ENCODE data around the gene FRMD5.

Gene FRMD5

GRCh38 chr15:44159492-44159891 lies 35.6 kb downstream of the FRMD5 start:
- no peak for DNase-seq

GRCh38 chr15:44158111-44158510 lies 37.0 kb downstream of the FRMD5 start:
- DNase-seq, result no peak

GRCh38 chr15:44157679-44158078 lies 37.4 kb downstream of the FRMD5 start:
- DNase-seq, result no peak

GRCh38 chr15:44153352-44153751 lies 41.7 kb downstream of the FRMD5 start:
- no peak for DNase-seq

GRCh38 chr15:44149224-44149623 lies 45.8 kb downstream of the FRMD5 start:
- DNase-seq, result no peak

- no peak for DNase-seq
These were observed 46.5 kb downstream of the FRMD5 start for GRCh38 chr15:44148580-44148979.

GRCh38 chr15:44147636-44148035 lies 47.4 kb downstream of the FRMD5 start:
- DNase-seq, result no peak

GRCh38 chr15:44145495-44145894 lies 49.6 kb downstream of the FRMD5 start:
- no peak for DNase-seq

GRCh38 chr15:44144992-44145391 lies 50.1 kb downstream of the FRMD5 start:
- DNase-seq, result no peak

GRCh38 chr15:44144184-44144583 lies 50.9 kb downstream of the FRMD5 start:
- no peak for DNase-seq

GRCh38 chr15:44137750-44138149 lies 57.3 kb downstream of the FRMD5 start:
- no peak for DNase-seq

- no peak for DNase-seq
These were observed 58.0 kb downstream of the FRMD5 start for GRCh38 chr15:44136991-44137477.

GRCh38 chr15:44132057-44132456 lies 63.0 kb downstream of the FRMD5 start:
- no peak for DNase-seq

GRCh38 chr15:44130778-44131177 lies 64.3 kb downstream of the FRMD5 start:
- no peak for DNase-seq

- DNase-seq, result no peak
These were observed 65.2 kb downstream of the FRMD5 start for GRCh38 chr15:44129911-44130310.

GRCh38 chr15:44128443-44128842 lies 66.6 kb downstream of the FRMD5 start:
- no peak for DNase-seq

GRCh38 chr15:44125879-44126278 lies 69.2 kb downstream of the FRMD5 start:
- DNase-seq, result no peak

GRCh38 chr15:44102675-44103254 lies 92.3 kb downstream of the FRMD5 start:
- DNase-seq, result no peak

GRCh38 chr15:44101944-44102343 lies 93.1 kb downstream of the FRMD5 start:
- no peak for DNase-seq

- no peak for DNase-seq
These were observed 93.8 kb downstream of the FRMD5 start for GRCh38 chr15:44101286-44101685.

GRCh38 chr15:44099671-44100070 lies 95.4 kb downstream of the FRMD5 start:
- no peak for DNase-seq

- DNase-seq, result no peak
These were observed 97.5 kb downstream of the FRMD5 start for GRCh38 chr15:44097552-44097951.

- DNase-seq, result no peak
These were observed 98.5 kb downstream of the FRMD5 start for GRCh38 chr15:44096596-44096995.

- no peak for DNase-seq
These were observed 100.3 kb downstream of the FRMD5 start for GRCh38 chr15:44094781-44095180.

- no peak for DNase-seq
These were observed 101.2 kb downstream of the FRMD5 start for GRCh38 chr15:44093836-44094235.

GRCh38 chr15:44092221-44092620 lies 102.8 kb downstream of the FRMD5 start:
- no peak for DNase-seq

Data from NCI-H2171 (cell line).